Activated naive CD4-positive, alpha-beta T cell treated with anti-CD3 and anti-CD28 coated beads, Interleukin-2, amount 50 U/mL, for 16 hours (primary cell): Measurements from ENCODE around the gene TOMM22.

Experiments
- DNase-seq: peaks from one replicate; pipeline ENCODE4 v3.0.0-alpha.2; 2020

TOMM22 gene

DNA sequence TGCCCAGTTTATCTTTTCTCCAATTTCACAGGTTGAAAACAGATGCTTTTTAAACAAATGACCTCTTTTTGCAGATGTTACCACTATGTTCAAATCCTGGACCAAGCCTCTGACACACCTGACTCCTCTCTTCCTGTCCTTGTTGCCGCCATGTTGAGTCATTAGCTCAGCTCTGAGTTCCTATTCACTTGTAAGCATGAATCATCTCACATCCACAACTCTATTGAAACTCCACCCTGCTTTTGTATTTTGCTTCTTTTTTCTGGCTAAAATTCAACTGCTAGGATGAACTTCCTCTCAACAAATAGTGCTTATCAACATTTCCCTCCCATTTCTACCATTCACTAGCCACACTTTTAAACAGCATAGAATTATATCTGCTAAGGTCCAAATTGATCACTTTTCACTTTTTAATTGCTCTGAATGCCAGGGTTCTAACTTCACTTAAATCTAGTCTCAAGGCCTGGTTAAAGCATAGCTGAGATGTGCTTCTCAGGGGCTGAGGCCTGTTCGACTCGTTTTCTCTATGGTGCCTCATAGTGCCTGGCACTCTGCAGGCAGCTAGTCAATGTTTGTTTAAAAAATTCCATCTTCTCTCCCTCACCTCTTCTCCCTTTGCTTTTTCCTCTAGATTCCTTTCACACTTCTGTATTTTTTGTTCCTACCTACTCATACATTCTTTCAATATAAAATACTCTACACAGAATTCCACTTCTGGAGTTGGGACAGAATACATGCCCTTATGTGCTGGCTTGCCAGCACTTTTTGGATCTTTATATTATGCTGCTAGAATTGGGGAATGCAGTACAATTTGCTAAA is 15.1 kb downstream of the TOMM22 start:
- DNase-seq = peak; percentile 50

DNA sequence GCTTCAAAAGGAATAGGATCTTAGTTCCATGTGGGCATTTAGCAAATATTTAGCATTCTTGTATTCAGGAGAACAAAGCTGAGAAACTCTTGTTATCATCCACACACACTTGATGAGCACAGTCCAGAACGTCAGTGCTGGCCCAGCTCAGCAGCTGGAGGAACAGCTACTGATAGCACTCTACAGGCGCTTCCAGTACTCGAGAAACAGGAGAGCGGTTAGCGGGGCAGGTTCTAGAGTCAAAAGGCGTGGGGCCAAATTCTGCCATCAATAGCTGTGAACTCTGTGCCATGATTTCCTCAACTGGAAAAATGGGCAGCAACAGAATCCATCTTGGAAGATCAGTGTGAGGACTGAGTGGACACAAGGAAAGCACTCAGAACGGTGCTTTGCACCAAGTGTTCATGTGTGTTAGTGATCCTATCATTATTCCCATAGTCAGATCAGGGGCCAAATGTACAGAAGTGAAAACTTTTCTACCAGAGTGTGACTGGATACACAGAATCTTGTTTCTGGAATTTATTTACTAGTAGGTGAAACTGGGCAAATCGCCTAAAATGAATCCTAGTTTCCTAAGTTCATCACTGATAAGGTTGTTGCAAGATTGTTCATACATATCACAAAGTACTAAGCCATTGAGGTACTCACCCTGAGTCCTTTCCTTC is 15.8 kb downstream of the TOMM22 start:
- DNase-seq = no peak

DNA sequence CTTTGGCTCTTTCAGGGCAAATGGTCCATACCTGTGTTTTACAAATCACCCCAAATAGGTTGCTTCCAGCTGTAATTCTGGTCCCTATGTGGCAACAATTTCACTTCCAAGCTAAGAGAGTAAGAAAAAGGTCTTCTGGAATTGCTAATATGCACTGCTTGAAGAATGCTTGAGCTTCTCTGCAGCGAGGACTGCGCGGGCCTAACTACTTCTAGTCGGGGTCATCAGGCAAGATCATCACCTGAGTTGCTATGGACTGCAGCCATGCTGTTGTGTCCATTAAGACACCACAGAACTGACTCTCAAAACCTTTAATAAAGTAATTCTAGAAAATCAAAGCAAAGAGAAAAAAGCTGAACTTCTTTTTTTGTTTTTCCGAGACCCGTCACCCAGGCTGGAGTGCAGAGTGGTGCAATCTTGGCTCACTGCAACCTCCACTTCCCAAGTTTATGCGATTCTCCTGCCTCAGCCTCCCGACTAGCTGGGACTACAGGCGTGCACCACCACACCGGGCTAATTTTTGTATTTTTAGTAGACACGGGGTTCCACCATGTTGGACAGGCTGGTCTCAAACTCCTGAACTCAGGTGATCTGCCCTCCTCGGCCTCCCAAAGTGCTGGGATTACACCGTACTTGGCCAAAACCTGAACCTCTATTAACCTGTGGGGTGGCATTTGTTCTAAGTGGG is 16.8 kb downstream of the TOMM22 start:
- DNase-seq = no peak

DNA sequence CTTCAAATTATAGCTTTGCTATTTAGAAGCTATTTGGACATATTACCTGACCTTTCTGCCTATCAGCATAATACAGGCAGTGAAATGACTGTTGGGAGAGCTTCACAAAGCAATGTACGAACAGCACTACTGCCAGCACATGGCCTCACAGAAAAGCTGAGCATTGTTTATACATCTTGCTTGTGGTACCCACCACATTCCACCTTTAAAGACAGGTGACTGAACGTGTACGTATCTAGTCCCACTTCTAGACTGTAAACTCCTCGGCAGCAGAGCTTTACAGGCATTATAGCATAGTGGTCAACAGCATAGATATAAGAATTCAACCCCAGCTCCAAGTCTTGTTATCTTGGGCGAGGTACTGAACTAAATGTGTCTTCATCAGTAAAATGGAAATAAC is 17.4 kb downstream of the TOMM22 start:
- DNase-seq = no peak

DNA sequence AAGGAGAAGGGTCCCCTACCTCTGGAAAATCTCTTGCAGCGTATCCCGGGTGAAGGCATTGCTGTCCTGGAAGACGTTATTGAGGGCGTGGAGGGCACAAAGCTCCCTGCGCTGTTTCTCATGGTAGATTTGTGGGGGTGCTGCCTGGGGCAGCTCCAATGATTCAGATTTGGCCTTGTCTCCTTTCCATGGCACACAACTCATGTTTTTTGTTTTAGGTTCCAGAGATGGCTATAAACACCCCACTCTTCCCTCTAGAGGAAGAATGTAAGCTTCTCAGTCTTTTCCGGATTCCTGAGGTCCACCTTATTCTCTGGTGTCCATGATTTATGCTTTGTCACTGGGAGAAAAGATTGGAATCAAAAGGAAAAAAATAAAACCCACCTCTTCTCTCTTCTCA is 18.0 kb downstream of the TOMM22 start:
- no peak for DNase-seq

DNA sequence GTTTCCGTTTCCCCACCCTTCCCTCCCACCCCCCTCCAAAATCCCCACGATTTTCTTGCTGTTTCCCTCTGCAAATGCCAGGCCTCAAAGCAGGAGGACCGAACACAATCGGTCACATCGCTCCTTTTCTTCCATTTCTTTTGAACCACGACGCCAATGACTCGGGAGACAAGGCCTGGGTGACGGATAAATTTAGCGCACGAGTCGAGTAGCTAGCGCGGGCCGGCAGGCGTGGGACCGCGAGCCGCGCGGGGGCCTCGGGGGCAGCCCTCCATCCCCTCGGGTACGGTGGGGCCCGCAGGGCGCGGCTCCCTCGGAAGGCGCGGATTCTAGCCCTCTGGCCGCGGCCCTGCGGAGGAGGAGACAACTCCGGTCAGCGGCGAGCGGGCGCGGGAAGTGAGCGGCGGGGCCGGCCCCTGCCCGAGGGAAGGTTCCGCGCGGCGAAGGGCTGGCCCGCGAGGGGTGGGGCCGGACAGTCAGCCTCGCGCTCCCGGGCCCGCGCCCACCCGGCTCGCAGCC is 18.6 kb downstream of the TOMM22 start:
- DNase-seq = peak; percentile 32

DNA sequence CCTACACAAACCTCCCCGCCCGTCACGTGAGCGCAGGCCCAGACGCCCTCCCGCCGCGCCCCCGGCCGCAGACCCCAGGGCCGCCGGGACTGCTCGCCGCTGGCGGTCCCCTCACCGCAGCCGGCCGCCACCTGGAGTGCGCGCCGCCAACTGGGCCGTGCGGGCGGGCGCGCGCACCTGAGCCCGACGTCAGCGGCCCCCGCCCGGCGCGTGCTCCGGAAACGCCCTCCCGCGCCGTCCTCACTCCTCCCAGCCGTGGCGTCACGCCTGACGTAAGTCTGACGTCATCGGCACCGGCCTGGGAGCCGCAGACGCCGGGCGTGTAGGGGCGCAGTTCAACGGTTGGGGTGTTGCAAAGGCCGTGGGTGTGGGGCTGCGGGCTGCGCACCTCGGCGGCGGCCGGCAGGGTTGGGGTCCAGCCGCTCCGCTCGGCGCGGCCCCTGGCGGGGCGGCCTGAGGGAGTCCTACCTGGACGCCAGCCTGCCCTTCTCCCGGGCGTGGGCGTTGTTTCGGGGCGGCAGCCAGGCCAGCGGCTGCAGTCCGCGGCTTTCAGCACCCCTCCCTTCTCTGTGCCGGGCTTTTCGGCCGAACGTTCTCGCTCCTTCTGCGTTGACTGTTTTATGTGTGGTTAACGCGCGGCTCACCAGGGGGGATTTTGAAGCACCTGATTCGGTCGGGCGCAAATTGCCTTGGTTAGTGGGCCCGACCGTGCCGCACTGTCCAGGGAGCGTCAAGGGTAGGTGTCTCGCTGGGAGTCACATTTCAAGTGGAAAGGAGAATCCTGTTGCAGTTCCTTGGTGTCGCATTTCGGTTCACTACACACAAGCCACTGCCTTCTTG is 19.3 kb downstream of the TOMM22 start, which contains the start of gene JOSD1:
JOSD1 (minus strand) TSS at position 155 of the 840 bp plus-strand sequence. CDS start 956 bp downstream, outside the sequence.
- peak; percentile 97 for DNase-seq

DNA sequence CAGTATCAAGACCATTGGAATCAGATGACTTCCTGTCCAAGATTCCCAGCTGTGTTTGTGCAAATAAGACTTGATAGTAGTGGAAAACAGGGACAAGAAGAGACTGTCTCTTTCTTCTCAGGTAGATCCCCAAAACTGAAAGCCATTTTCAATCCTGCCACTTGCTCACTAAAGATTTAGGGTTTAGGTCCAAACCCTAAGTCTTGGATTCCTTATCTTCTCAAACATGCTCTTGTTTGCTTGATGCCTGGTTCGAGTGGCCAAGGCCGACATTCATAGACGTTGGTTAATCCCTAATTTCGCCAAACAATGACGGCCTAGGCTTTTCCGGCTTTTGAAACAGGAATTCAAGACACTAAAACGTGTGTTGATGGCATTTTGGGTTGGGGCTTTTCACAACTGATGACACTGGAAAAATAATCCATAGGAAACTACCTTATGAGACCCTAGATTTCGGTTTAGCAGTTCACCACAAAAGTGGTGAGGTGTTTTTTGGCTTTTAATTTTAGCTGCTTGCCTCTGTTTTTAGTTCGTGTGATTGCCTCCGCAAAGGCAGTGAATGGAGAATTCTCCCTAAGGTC is 23.0 kb downstream of the TOMM22 start:
- no peak for DNase-seq

DNA sequence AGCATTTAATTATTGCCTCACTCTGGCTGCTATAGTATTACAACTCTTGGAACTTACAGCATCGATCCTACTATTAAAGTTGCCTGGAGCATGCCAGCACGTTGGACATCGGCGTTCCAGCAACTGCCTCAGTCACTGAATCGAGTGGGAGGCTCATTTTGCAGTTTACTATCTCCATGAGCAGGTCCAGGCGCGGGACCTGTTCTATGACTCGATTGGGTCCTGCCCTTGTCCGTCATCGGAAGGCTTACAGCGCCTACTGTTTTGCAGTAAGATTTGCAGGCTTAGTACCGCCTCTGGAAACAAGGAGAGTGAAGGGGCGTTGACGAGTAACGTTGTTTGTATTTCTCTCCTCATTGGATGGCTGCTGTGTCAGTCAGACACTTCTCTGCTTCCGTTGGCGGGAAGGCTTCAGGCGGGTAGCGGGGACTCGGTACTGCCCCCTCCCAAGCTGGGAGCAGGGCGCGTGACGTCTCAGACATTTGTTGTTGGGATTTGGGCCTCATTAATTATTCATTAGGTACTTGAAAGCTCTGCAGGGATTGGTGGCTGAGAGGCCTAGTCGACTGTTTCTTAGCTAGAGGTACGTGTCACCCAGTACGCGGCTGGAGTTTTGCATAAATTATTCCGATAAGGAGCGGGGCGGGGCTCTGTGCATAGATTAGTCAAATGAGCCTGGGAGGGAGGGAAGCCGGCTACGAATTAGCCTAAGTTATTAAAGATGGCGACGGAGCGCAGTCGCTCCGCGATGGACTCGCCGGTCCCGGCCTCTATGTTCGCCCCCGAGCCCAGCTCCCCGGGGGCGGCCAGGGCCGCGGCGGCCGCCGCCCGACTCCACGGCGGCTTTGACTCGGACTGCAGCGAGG is 23.7 kb downstream of the TOMM22 start, which contains the start of gene GTPBP1:
GTPBP1 (plus strand) TSS at position 710 of the 866 bp plus-strand sequence; CDS start at position 722, 12 bp downstream.
- peak; percentile 96 for DNase-seq

DNA sequence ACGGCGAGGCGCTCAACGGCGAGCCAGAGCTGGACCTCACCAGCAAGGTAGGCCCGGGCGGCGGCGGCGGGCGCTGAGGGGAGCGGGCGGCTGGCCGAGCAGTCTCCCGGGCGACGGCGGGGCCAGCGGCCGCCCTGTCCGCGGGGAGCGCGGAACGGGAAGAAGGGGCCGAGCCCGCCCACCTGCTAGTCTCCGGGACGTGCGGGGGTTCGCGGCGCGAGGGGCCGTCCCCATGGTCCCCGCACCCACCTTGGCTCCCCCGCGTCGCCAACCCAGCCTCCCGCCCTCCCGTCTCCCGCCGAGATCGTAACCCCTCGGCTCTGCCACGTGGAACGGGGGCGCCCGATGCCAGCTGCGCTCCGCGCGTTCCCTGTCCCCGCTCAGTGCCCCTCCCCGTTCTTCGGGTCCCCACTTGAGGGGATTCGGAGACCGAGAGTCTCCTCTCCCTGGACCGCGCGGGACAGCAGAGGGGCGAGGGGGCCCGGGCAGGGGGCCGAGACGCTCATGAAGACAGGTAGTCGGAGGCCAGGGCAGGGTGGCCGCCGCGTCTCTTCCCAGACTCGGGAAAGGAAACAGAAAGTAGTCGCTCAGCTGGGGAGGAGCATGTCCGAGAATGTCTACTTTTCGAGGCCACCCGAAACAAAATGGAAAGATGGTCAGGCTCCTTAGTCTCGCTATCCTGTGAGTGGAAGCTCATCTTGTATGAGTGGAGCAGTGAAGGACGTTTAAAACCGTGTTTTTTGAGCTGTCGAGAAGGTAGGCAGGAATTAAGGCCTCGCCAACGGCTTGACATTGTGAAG is 24.5 kb downstream of the TOMM22 start:
- peak; percentile 48 for DNase-seq

DNA sequence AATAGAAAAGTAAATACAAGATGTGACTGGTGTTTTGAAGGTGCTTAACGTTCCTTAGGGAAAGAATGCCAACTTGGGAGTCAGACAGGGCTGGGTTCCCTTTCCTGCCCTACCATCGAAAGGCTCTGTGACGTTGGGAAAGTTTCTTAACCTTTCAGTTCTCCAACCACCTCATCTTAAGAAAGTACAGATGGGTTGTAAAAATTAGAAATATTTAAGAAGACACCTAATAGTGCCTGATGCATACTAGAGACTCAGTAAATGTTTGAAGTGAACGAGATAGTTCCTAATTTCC is 25.1 kb downstream of the TOMM22 start:
- no peak for DNase-seq

DNA sequence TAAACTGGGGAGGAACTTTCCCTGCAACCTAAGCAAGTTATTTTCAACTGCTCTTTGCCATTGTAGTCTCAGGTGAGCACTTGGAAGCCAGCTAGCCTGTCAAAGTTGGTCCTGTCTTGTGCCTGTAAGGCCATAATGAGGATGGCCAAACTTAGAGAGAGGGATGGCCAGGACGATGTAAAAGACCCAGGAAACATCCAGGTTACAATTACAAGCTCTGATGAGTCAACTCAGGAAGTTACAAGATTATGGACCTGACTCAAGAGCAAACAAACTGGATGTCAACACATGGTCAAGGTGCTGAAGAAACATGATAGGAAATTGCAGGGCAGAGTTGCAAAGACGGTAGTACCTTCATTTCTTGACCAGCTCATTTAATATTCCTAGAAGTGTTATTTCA is 25.6 kb downstream of the TOMM22 start:
- DNase-seq = no peak

DNA sequence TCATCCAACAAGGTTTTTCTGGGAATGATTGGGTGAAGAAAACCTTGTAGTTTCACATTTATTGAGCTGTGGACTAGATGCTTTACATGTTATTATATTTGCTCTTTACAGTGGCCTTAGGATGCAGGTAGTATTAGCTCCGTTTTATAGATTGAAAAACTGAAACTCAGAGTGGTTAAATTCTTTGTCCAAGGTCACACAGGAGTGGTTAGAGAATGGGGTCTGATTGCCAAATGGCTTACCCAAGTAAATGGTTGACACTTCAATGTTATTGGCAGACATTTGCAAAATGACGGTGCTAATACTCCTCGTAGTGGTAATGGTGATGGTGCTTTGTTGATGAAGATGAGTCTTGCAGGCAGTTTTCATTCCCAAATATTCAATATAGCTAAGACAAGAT is 26.2 kb downstream of the TOMM22 start:
- no peak for DNase-seq

DNA sequence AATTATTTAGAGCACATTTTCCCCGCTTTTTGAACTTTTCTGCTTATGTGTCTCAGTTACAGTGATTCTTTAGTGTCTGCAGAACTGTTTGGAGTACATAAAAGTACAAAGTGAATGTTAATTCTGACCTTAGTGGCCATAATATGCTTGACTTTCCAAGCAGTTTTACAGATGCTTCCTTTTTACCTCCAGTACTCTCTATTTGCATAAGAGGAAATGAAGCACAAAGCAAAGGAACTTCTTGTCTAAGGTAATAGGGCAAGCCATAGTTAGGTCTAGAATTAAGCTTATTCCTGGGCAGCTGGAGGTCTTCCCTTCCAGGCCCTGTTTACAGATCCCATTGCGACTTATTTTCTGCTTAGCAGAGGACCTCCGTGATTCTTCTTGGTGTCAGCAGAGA is 27.5 kb downstream of the TOMM22 start:
- DNase-seq = no peak

DNA sequence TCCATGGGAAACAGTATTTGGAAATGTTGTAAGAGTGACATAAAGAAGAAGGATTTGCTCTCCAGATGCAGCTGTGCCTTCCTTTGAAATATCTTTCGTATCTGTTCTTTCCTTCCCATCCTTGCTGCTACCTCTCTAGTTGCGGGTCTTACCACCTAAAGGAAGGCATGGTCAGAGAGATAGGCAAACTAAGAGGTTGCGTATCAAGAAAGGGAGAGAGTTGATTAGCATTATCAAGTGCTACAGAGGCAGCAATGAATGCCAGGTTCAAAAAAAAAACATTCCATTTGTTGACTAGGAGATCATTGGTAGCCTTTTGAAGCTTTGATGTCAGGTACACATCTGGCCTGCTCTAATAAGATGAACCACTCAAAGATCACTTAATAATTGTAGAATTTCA is 28.6 kb downstream of the TOMM22 start:
- no peak for DNase-seq

DNA sequence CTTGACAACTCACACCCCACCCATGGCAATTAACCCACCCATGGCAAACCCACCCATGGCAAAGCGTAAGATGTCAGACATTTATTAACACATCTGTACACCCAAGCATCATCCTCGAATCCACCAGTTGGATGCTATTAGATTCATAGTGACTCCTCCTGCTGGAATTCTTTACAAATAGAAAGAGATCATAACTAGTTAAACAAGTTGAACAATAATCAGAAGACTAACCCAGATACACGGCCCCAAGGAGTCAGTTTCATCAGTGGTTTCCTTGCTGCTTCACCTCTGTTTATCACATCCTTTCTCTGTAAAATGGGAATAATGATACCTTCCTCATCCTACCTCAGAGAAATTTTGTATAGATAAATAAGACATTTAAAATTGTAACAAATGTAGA is 29.1 kb downstream of the TOMM22 start:
- no peak for DNase-seq

DNA sequence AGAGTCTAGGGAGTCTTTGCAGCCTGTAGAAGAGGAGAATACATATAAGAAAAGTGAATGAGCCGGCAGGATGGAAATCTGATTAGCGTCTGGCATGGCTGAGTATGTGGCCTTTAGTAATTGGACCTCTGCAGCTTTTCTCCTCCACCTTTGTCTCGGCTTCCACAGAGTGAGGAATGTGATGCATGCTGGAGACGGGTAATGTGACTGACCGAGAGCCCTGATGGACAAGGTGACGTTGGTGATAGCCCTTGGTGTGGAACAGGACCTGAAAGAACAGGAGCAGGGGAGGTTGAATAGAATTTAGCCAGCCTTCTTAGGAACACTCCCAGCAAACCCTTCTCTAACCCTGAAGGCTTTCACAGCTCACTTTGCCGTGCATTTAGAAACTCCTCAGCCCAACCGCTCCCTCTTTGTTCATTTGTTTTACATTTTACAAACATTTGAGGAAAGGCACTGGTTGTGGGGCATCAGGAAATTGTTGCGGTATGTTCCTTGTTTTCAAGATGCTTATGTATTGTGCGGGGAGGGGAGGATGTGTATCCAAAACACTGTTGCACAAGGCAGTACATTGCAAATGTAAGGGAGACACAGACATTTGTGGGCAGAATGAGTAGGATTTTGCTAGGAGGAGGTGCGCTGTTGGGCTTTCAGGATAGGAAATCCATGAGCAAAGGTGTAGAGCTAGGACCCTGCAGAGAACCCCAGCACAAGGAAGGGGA is 30.9 kb downstream of the TOMM22 start:
- no peak for DNase-seq

DNA sequence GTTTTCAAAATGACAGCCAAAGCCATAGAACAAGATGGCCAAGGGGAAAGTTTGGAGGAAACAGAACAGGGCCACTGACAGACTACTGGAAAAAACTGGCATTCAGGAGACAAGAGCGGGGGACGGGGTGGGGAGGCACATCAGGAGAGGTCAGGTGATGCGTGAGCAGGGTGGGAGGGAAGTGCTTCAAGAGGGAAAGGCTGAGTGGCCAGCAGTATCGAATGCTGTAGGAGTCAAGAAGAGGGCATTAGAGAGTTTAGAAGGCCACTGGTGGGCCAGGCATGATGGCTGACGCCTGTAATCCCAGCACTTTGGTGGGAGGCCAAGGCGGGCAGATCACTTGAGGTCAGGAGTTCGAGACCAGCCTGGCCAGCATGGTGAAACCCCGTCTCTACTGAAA is 32.2 kb downstream of the TOMM22 start:
- no peak for DNase-seq

DNA sequence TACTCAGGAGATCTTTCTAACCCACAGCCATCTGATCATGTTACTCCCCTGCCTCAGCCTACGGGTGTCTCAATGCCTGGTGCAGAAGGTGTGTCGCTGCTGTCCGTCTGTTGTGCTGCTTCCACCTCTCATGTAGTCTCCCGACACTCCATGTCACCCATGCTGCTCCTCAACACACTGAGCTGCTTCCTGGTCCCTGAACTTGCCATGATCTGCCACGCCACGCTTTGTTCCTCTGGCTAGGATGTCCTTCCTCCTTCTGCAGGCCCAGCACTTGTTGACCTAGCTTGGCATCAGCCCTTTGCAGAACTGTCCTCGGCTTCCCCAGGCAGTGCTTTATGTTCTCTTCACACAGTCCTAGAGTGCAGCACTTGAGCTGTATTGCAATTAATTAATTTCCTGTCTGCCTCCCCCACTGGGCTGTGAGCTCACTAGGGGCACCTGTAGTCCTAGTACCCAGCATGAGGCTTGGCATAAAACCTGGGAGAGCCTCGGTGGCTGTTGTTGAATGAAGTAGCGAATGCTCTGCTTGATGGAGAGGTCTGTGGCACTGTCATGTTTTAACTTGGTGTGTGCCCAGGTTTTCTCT is 33.5 kb downstream of the TOMM22 start:
- DNase-seq = no peak
